SH-SY5Y (cell line): ENCODE data around the gene XXYLT1.

Source experiments
- GATA2 ChIP-seq: IDR thresholded peaks from 2 replicates; pipeline ENCODE4 v1.6.1; 2011; ENCODE audit warnings: mild to moderate bottlenecking, low read depth, low read length
- GATA3 ChIP-seq: IDR thresholded peaks from 2 replicates; pipeline ENCODE4 v1.6.1; 2011; ENCODE audit warnings: low read depth, mild to moderate bottlenecking, low read length, moderate library complexity

DNA sequence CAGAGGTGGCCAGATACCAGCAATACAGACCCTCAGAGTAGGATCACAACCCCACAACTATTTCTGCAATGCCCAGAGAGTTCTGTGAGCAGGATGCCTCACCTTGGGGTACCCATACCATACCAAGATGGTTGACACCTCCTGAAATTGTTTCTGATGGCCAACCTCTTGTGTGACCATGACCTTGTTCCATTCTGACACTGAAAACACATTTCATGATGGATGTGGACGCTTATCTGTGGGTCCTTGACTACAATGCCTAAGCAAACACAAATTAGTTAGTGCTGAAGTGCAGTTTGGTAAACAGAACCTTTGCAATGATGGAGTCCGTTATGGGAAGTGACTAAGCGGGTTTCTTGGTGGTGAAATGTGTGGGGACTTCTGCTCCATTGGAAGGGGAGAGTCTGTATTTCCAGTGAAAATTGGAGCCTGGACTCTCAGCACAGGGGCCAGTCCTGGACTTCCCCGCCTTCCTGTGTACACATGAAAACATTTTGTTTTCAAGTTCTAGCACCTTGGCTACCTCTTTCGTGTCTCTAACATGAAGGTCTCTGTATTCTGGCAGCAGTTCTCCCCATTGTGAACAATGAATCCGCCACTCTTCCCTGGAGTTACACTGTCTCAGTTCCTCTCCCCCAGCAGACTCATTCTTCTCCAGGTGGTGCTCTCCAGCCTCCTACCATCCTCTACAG, 106.2 kb downstream of the XXYLT1 start:
- TF ChIP-seq GATA2 (no peak), GATA3 (no peak)
